ENCODE results near the gene OR51Q1.

DNA sequence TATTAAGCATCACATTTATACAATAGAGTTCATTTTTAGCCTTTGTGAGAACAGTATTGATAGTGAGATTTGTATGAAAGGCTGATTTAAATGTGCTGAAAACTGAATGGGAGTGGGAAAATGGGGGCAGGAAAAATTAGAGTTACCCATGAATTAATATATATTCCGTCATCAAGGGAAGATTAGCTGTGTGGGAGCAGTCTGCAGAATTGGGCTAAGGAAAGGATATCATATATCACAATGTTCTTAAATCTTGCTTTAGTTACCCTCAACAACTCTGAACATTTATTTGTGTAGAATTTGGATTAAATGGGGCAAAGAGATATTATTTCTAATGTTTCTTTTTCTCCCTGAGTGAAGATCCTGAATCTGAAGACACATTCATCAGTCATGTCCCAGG lies at the start of gene OR51Q1:
- TF ChIP-seq, protein P1, sequence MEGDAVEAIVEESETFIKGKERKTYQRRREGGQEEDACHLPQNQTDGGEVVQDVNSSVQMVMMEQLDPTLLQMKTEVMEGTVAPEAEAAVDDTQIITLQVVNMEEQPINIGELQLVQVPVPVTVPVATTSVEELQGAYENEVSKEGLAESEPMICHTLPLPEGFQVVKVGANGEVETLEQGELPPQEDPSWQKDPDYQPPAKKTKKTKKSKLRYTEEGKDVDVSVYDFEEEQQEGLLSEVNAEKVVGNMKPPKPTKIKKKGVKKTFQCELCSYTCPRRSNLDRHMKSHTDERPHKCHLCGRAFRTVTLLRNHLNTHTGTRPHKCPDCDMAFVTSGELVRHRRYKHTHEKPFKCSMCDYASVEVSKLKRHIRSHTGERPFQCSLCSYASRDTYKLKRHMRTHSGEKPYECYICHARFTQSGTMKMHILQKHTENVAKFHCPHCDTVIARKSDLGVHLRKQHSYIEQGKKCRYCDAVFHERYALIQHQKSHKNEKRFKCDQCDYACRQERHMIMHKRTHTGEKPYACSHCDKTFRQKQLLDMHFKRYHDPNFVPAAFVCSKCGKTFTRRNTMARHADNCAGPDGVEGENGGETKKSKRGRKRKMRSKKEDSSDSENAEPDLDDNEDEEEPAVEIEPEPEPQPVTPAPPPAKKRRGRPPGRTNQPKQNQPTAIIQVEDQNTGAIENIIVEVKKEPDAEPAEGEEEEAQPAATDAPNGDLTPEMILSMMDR (IDR thresholded peaks at IDR 0.05) = no peak
- no peak for TF ChIP-seq EZH2 (IDR thresholded peaks at IDR 0.05; ENCODE audit: borderline replicate concordance, insufficient read depth, low read depth, low read length, poor library complexity, severe bottlenecking)
